GM12892 (cell line): ENCODE measurements around the gene CAMK2B.

Experiments used
- POLR2A ChIP-seq: IDR thresholded peaks from 2 replicates; pipeline ENCODE4 v1.6.1; 2011; ENCODE audit warnings: low read depth, low read length, control low read depth
- TAF1 ChIP-seq: IDR thresholded peaks from 2 replicates; pipeline ENCODE4 v1.6.1; 2011; ENCODE audit warnings: low read depth, mild to moderate bottlenecking, control low read depth, low read length, borderline replicate concordance

DNA sequence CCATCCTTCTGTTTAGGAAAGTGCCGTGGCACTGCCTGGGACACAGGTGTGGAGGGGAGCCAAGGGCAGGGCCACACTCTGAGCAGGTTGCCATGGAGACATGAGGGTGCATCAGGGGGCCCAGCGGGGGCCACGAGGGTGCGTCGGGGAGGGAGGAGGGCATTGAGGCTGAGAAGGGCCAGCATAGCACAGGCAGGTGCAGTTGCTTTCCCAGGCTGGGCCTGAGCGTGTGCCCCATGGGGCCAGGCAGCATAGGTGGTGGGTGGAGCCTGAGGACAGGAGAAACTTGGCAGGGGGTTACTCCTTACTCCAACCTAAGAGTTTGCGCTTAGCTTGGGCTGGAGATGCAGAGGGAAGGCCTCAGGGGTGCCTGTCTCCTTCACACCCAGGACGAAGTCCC is 109.4 kb downstream of the CAMK2B start:
- TF ChIP-seq TAF1 (no peak), POLR2A (no peak)
